Prostate gland (tissue), 2 donors: ENCODE results near the gene BTNL2. TPM values are rescaled to one million over a fixed set of nuclear protein-coding genes. Genes with fewer than 3 reads are reported as not detected.
"Not testable (repeated sequence)": the region's sequence is repeated elsewhere in the genome, so short reads cannot be mapped to it uniquely, and the experiment has no call there.

Experiments
- DNase-seq: peaks from one replicate; pipeline ENCODE4 v3.0.0-alpha.2; 2019; ENCODE audit warnings: low spot score
- H3K27ac ChIP-seq, 2 donors: fragments of 200-600 bp; sonication (generic); 2 replicates each; pipeline ENCODE4 v1.5.1; 2017 to 2019
- H3K27me3 ChIP-seq: fragments of 200-600 bp; sonication (generic); replicated peaks from 2 replicates; pipeline ENCODE4 v1.5.1; 2019; ENCODE audit not compliant: insufficient read depth
- H3K36me3 ChIP-seq, 2 donors: fragments of 200-600 bp; sonication (generic); 1 replicate in 1 of 2; 2 replicates in 1 of 2; pipeline versions ENCODE4 v1.5.1 to v1.8.1; 2017 to 2019
- H3K4me1 ChIP-seq: fragments of 200-600 bp; sonication (generic); replicated peaks from 2 replicates; pipeline ENCODE4 v1.5.1; 2019
- H3K4me3 ChIP-seq, 2 donors: fragments of 200-600 bp; sonication (generic); 2 replicates each; pipeline ENCODE4 v1.5.1; 2017 to 2019
- H3K9me3 ChIP-seq: fragments of 200-600 bp; sonication (generic); 2 replicates; pipeline ENCODE4 v1.5.1; 2017
- POLR2A ChIP-seq: fragments of 450-650 bp; IDR thresholded peaks from one replicate; pipeline ENCODE4 v1.6.1; 2016; ENCODE audit warnings: antibody characterized with exemption, mild to moderate bottlenecking
- POLR2AphosphoS5 ChIP-seq: sonication (generic); formaldehyde crosslinking; IDR thresholded peaks from one replicate; pipeline ENCODE4 v1.6.1; 2017; ENCODE audit warnings: antibody characterized with exemption
- WGBS: methylation state at CpG from one replicate; pipeline ENCODE4 v1.1.5; 2018; 5-methylcytosine and 5-hydroxymethylcytosine counted together
- intact Hi-C: fragments of 100-400 bp; cut with DNase I; formaldehyde crosslinking; loops from one replicate; pipeline ENCODE4 v1.14.2; 2022
- small RNA-seq, 2 donors: library from RNA; depleted of rRNA; stranded (forward); fragments of <200 nt; gene quantifications; one replicate each; pipeline ENCODE3, GENCODE V24; 2016
- total RNA-seq, 2 donors: library from RNA; depleted of rRNA; stranded (reverse); fragments of >200 nt; gene quantifications; one replicate each; pipeline ENCODE4 v1.1.0, GENCODE V29; 2016
- TF ChIP-seq, protein P1 (sequence below), 4 experiments: fragments of 200-600 bp in 2 of 4; fragments of 450-650 bp in 2 of 4; sonication (generic) in 2 of 4; IDR thresholded peaks; 1 replicate in 3 of 4; 2 replicates in 1 of 4; pipeline ENCODE4 v1.5.1; 2016 to 2019; ENCODE audit warnings: antibody characterized with exemption in 4 of 4, mild to moderate bottlenecking in 2 of 4, moderate library complexity in 2 of 4

BTNL2 gene
- total RNA-seq, 2 donors from 2014 or later: not detected

DNA sequence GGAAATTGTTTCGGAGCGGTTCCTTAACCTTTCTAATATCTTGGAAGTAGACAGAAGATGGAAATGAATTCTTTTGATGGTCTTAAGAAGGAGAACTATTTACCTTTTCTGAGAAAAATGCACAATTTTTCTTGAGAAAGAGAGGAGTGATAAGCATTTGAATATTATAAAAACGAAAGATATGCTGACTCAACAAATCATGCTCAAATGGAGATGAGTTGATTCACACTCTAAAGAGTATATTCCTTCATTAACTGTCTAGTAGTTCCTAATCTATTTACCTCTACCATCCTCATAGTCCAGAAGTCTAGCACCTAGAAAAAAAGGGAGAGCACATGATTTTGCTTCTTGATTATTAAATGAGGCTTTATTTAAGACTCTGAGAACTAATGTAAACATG, 39.3 kb downstream of the BTNL2 start:
- no peak for DNase-seq
- Histone ChIP-seq H3K27me3 (no peaks in the 10 kb centered on the region), H3K27ac (no peak overlapping the region), H3K36me3 (no peaks in the 10 kb centered on the region), H3K9me3 (no peaks in the 10 kb centered on the region), H3K4me3 (no peak overlapping the region), H3K4me1 (no peaks in the 10 kb centered on the region)
- 94% methylated on average over 3 of the region's 3 CpGs for WGBS
- intact Hi-C loops: no loop called here
- TF ChIP-seq POLR2A (no peak), POLR2AphosphoS5 (no peak)
- TF ChIP-seq, protein P1, sequence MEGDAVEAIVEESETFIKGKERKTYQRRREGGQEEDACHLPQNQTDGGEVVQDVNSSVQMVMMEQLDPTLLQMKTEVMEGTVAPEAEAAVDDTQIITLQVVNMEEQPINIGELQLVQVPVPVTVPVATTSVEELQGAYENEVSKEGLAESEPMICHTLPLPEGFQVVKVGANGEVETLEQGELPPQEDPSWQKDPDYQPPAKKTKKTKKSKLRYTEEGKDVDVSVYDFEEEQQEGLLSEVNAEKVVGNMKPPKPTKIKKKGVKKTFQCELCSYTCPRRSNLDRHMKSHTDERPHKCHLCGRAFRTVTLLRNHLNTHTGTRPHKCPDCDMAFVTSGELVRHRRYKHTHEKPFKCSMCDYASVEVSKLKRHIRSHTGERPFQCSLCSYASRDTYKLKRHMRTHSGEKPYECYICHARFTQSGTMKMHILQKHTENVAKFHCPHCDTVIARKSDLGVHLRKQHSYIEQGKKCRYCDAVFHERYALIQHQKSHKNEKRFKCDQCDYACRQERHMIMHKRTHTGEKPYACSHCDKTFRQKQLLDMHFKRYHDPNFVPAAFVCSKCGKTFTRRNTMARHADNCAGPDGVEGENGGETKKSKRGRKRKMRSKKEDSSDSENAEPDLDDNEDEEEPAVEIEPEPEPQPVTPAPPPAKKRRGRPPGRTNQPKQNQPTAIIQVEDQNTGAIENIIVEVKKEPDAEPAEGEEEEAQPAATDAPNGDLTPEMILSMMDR (IDR thresholded peaks at IDR 0.05): no peak

DNA sequence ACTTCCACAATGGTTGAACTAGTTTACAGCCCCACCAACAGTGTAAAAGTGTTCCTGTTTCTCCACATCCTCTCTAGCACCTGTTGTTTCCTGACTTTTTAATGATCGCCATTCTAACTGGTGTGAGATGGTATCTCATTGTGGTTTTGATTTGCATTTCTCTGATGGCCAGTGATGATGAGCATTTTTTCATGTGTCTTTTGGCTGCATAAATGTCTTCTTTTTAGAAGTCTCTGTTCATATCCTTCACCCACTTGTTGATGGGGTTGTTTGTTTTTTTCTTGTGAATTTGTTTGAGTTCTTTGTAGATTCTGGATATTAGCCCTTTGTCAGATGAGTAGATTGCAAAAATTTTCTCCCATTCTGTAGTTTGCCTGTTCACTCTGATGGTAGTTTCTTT, 47.8 kb downstream of the BTNL2 start:
- DNase-seq, H3K9me3 ChIP-seq, H3K27ac ChIP-seq, intact Hi-C loops, H3K36me3 ChIP-seq, H3K27me3 ChIP-seq, H3K4me3 ChIP-seq, H3K4me1 ChIP-seq: not testable (repeated sequence)
- 77% methylated on average over 1 of the region's 1 CpG for WGBS

DNA sequence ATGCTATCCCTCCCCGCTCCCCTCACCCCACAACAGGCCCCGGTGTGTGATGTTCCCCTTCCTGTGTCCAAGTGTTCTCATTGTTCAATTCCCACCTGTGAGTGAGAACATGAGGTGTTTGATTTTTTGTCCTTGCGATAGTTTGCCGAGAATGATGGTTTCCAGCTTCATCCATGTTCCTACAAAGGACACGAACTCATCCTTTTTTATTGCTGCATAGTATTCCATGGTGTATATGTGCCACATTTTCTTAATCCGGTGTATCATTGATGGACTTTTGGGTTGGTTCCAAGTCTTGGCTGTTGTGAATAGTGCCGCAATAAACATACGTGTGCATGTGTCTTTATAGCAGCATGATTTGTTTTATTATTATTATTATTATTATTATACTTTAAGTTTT, 48.4 kb downstream of the BTNL2 start:
- H3K4me3 ChIP-seq, H3K9me3 ChIP-seq, H3K27me3 ChIP-seq, DNase-seq, H3K36me3 ChIP-seq, H3K4me1 ChIP-seq, H3K27ac ChIP-seq, intact Hi-C loops: not testable (repeated sequence)
- 80% methylated on average over 8 of the region's 8 CpGs for WGBS

DNA sequence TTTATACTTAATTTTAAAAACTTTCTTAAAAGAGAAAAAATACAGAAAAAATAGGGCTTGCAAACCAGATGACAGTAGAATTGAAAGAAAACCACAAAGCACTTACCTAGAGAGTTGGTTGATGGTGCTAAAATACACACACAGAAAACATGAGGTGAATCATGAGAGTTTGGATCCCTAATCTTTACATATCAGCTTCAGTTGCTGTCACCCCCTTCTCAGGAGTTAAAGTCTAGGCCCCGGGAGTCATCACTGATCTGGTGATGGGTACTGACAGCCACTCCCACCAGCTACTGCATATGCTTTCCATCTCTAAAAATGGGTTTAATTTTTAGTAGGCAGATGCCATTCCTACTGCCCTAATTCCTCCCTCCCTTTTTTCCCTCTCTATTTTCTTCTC, 52.0 kb downstream of the BTNL2 start:
- Histone ChIP-seq H3K9me3 (no peaks in the 10 kb centered on the region), H3K36me3 (no peaks in the 10 kb centered on the region), H3K4me1 (no peaks in the 10 kb centered on the region), H3K4me3 (no peak overlapping the region), H3K27me3 (no peaks in the 10 kb centered on the region), H3K27ac (no peak overlapping the region)
- TF ChIP-seq, protein P1 (IDR thresholded peaks at IDR 0.05): no peak
- no peak for TF ChIP-seq POLR2AphosphoS5
- TF ChIP-seq POLR2A: no peak
- WGBS: 77% methylated on average over 1 of the region's 1 CpG
- DNase-seq: no peak
- intact Hi-C loops: no loop called here

DNA sequence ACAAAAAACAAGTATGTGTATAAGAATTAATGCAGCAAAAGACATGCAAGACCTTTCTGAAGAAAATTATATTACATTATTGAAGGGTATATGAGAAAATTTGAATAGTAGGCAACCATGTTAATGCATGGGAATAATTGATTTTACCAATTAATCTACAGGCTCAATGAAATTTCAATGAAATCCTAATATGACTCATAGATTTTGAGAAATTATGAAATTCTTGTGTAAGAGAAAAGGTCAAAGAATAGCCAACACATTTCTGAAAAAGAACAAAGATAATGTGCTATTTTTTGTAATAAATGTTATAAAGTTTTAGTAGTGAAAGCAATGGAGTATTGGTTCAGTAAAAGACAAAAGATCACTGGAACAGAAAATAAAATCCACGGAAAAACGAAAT, 53.6 kb downstream of the BTNL2 start:
- Histone ChIP-seq H3K4me1 (no peaks in the 10 kb centered on the region), H3K27me3 (no peaks in the 10 kb centered on the region), H3K27ac (no peak overlapping the region), H3K9me3 (no peaks in the 10 kb centered on the region), H3K36me3 (no peaks in the 10 kb centered on the region), H3K4me3 (no peak overlapping the region)
- TF ChIP-seq POLR2A (no peak), POLR2AphosphoS5 (no peak)
- TF ChIP-seq, protein P1 (IDR thresholded peaks at IDR 0.05): no peak
- intact Hi-C loops: no loop called here
- DNase-seq: no peak
- 82% methylated on average over 2 of the region's 2 CpGs for WGBS

Small RNA genes lying within 50 kb of the gene (small RNA-seq; reads per million reads assigned to genes)
- 0 reads per million in 2 donors for gene RNU6-603P

Other genes starting within 250 kb of the BTNL2 start
- gene EGFL8, start 242.6 kb downstream of the BTNL2 start, total RNA-seq: 10 to 100 TPM; 12.2 to 19.5 TPM
- 100 to 1,000 TPM in 1 of 2 donors, 10 to 100 TPM in 1; 52.6 to 113 TPM for gene AGPAT1, start 231.1 kb downstream of the BTNL2 start, total RNA-seq
- gene RNF5, start 228.8 kb downstream of the BTNL2 start, total RNA-seq: 100 to 1,000 TPM in 1 of 2 donors, 10 to 100 TPM in 1; 98.6 to 129 TPM
- 1 to 10 TPM; 3.3 to 3.8 TPM for gene AGER, start 222.9 kb downstream of the BTNL2 start, total RNA-seq
- gene PBX2, start 217.0 kb downstream of the BTNL2 start, total RNA-seq: 100 to 1,000 TPM in 1 of 2 donors, 10 to 100 TPM in 1; 61.5 to 102 TPM
- gene GPSM3, start 214.5 kb downstream of the BTNL2 start, total RNA-seq: 1 to 10 TPM; 5.1 to 5.9 TPM
- 10 to 100 TPM; 14.6 to 18.2 TPM for gene NOTCH4, start 183.1 kb downstream of the BTNL2 start, total RNA-seq
- gene TSBP1, start 35.3 kb downstream of the BTNL2 start, total RNA-seq: under 1 TPM in 1 of 2 donors, not detected in 1; 0.45 TPM
- 100 to 1,000 TPM; 116 to 145 TPM for gene HLA-DRA, start 32.7 kb upstream of the BTNL2 start, total RNA-seq
- gene HLA-DRB5, start 123.1 kb upstream of the BTNL2 start, total RNA-seq: not detected
- 10 to 100 TPM; 14.7 to 22.1 TPM for gene HLA-DRB1, start 182.7 kb upstream of the BTNL2 start, total RNA-seq
- gene HLA-DQA1, start 230.2 kb upstream of the BTNL2 start, total RNA-seq: 1 to 10 TPM; 2.4 to 3.7 TPM